C4-2B (cell line): Measurements from ENCODE around the gene INO80D.

Experiments
- CTCF ChIP-seq: fragments of 450-650 bp; conservative IDR thresholded peaks from 2 replicates; pipeline ENCODE4 v1.5.1; 2017; ENCODE audit warnings: mild to moderate bottlenecking
- ZFX ChIP-seq: fragments of 450-650 bp; IDR thresholded peaks from 2 replicates; pipeline ENCODE4 v1.6.1; 2017

- TF ChIP-seq CTCF (no peak), ZFX (no peak)
Observed at GRCh38 chr2:205994344-205994743, 91.6 kb downstream of the INO80D start.
